ENCODE data around the gene ATP11A. TPM values are rescaled to one million over a fixed set of nuclear protein-coding genes. Genes with fewer than 3 reads are reported as not detected.

ATP11A gene
- total RNA-seq, 1 experiment from 2014 or later, result 65.3 TPM

DNA sequence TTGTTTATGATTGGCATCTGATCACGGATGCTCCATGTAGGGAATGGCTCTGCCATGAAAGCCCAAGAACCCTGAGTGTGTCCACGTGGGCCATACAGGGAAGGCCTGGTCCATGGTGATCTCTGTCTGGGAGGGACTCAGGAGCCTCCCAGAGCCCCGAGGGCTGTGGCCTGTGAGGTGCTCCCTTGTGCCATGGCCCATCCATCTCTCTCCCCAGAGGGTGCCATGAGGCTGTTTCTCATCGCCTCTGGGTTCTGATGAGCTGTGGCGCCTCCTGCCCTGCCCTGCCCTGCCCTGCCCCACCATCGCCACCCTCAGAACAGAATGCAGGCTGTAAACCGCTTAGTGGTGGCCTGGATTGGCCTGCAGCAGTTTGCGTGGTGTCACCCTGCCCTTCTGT, 83.1 kb downstream of the ATP11A start:
- no peak overlapping the region for H2AFZ ChIP-seq (ENCODE audit: low read length)
- Mint-ChIP-seq H3K4me1 (peaks cover 36 to 55% of the 10 kb centered on the region in 2 experiments), H3K27me3 (ENCODE audit: low read depth) (no peaks in the 10 kb centered on the region; the same call in 1 of the 2 replicates), H3K4me3 (no peak overlapping the region), H3K9me3 (no peaks in the 10 kb centered on the region), H3K36me3 (ENCODE audit: insufficient read depth in 1 of 3, low read depth in 3 of 3) (peaks cover under 1 to 3% (median under 1%) of the 10 kb centered on the region in 3 experiments; a peak in 5 of 7 replicates), H3K27ac (peak overlapping the region in 2 of 3 experiments; percentile 48 to 75; a peak in 3 of 7 replicates)
- no peak overlapping the region for H2BK120ac ChIP-seq (ENCODE audit: low read depth, low read length, poor library complexity, severe bottlenecking)
- TF ChIP-seq, protein P1, sequence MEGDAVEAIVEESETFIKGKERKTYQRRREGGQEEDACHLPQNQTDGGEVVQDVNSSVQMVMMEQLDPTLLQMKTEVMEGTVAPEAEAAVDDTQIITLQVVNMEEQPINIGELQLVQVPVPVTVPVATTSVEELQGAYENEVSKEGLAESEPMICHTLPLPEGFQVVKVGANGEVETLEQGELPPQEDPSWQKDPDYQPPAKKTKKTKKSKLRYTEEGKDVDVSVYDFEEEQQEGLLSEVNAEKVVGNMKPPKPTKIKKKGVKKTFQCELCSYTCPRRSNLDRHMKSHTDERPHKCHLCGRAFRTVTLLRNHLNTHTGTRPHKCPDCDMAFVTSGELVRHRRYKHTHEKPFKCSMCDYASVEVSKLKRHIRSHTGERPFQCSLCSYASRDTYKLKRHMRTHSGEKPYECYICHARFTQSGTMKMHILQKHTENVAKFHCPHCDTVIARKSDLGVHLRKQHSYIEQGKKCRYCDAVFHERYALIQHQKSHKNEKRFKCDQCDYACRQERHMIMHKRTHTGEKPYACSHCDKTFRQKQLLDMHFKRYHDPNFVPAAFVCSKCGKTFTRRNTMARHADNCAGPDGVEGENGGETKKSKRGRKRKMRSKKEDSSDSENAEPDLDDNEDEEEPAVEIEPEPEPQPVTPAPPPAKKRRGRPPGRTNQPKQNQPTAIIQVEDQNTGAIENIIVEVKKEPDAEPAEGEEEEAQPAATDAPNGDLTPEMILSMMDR (conservative IDR thresholded peaks at IDR 0.05), result no peak
- H3K27me3 ChIP-seq (ENCODE audit: insufficient read depth, low read length), result no peaks in the 10 kb centered on the region
- H3K9me3 ChIP-seq (ENCODE audit: control insufficient read depth, low read depth, low read length), result no peaks in the 10 kb centered on the region
- no peaks in the 10 kb centered on the region for H4K20me1 ChIP-seq (ENCODE audit: control insufficient read depth, insufficient read depth, insufficient read length)
- no peak overlapping the region for H2BK5ac ChIP-seq (ENCODE audit: insufficient read length, low read length)
- no peaks in the 10 kb centered on the region for H3K79me1 ChIP-seq (ENCODE audit: insufficient read depth, low read depth, low read length, poor library complexity, severe bottlenecking)
- no peak overlapping the region for H2AK5ac ChIP-seq (ENCODE audit: insufficient read length, low read length)
- no peak overlapping the region for H2BK12ac ChIP-seq (ENCODE audit: insufficient read length, low read depth, low read length)
- no peak overlapping the region for H3K56ac ChIP-seq (ENCODE audit: insufficient read length, low read depth, low read length)
- H3T11ph ChIP-seq (ENCODE audit: low read length), result no peak overlapping the region
- H3K23me2 ChIP-seq (ENCODE audit: insufficient read length, low read depth, low read length, poor library complexity, severe bottlenecking), result no peaks in the 10 kb centered on the region
- H3K4me1 ChIP-seq (ENCODE audit: insufficient read depth, low read length), result 0 out of 2 replicates have a peak, but pooled peaks cover 3% of the 10 kb centered on the region
- H3K23ac ChIP-seq (ENCODE audit: insufficient read length, low read depth, low read length), result no peak overlapping the region
- no peak overlapping the region for H2BK20ac ChIP-seq (ENCODE audit: low read depth, low read length, poor library complexity, severe bottlenecking)
- no peak overlapping the region for H2BK15ac ChIP-seq (ENCODE audit: low read depth, low read length)
- no peak overlapping the region for H4K91ac ChIP-seq (ENCODE audit: insufficient read length, low read depth, low read length)
- no peak overlapping the region for H3K18ac ChIP-seq (ENCODE audit: insufficient read length, low read depth, low read length)
- no peak overlapping the region for H4K8ac ChIP-seq (replicated peaks; ENCODE audit: insufficient read length, low read depth, low read length)
- H3K4ac ChIP-seq (ENCODE audit: low read depth, low read length), result no peak overlapping the region
- no peak overlapping the region for H3K4me2 ChIP-seq (ENCODE audit: insufficient read depth, insufficient read length, low read length)
- H3K79me2 ChIP-seq (ENCODE audit: insufficient read depth, low read length), result no peaks in the 10 kb centered on the region; the same call in 1 of the 2 replicates
- no peak overlapping the region for H3K9ac ChIP-seq (ENCODE audit: extremely low read depth, insufficient read length, low read length)
- H3K27ac ChIP-seq (ENCODE audit: insufficient read length, low read depth, low read length), result no peak overlapping the region
- no peak overlapping the region for H3K14ac ChIP-seq (ENCODE audit: insufficient read depth, low read length)
- no peak overlapping the region for H4K5ac ChIP-seq (ENCODE audit: insufficient read length, low read depth, low read length)
- no peak for DNase-seq
- no CpG with 5 or more reads among the region's 8 CpGs for WGBS (ENCODE audit: extremely low coverage, insufficient read length, low lambda C conversion rate)

Data from H9 (cell line).